Fibroblast of skin of right quadriceps (primary cell): ENCODE measurements around the gene ITPKC.
A peak's percentile ranks its signal among the peaks of the same experiment; 100 is the strongest.

Source experiments
- DNase-seq: peaks from one replicate; pipeline ENCODE4 v3.0.0-alpha.2; 2013

ITPKC gene

GRCh38 chr19:40690693-40691420 lies 26.1 kb upstream of the ITPKC start:
- peak; percentile 91 for DNase-seq

GRCh38 chr19:40691421-40692211 lies 25.3 kb upstream of the ITPKC start:
- DNase-seq: peak; percentile 14

- DNase-seq: no peak
Observed at GRCh38 chr19:40692212-40692551, 24.7 kb upstream of the ITPKC start.

- no peak for DNase-seq
Observed at GRCh38 chr19:40693150-40693788, 23.6 kb upstream of the ITPKC start.

GRCh38 chr19:40693896-40694295 lies 23.0 kb upstream of the ITPKC start:
- no peak for DNase-seq

- DNase-seq: no peak
Observed at GRCh38 chr19:40695881-40696280, 21.0 kb upstream of the ITPKC start.

GRCh38 chr19:40697007-40697406 lies 19.9 kb upstream of the ITPKC start:
- DNase-seq: no peak

GRCh38 chr19:40700083-40700482 lies 16.8 kb upstream of the ITPKC start:
- no peak for DNase-seq

GRCh38 chr19:40701758-40702157 lies 15.2 kb upstream of the ITPKC start:
- DNase-seq: no peak

GRCh38 chr19:40702337-40703012 lies 14.4 kb upstream of the ITPKC start:
- peak; percentile 20 for DNase-seq

GRCh38 chr19:40703029-40703755 lies 13.7 kb upstream of the ITPKC start:
- DNase-seq: no peak

- no peak for DNase-seq
Observed at GRCh38 chr19:40704491-40705361, 12.2 kb upstream of the ITPKC start.

- no peak for DNase-seq
Observed at GRCh38 chr19:40705362-40705651, 11.6 kb upstream of the ITPKC start.

GRCh38 chr19:40705950-40706619 lies 10.8 kb upstream of the ITPKC start:
- no peak for DNase-seq

- DNase-seq: no peak
Observed at GRCh38 chr19:40707615-40708014, 9.3 kb upstream of the ITPKC start.

- no peak for DNase-seq
Observed at GRCh38 chr19:40709817-40710216, 7.1 kb upstream of the ITPKC start.

GRCh38 chr19:40713939-40714338 lies 3.0 kb upstream of the ITPKC start:
- no peak for DNase-seq

GRCh38 chr19:40714441-40715299 lies 2.2 kb upstream of the ITPKC start:
- DNase-seq: peak; percentile 93

GRCh38 chr19:40716031-40716481 lies 856 bp upstream of the ITPKC start:
- no peak for DNase-seq

GRCh38 chr19:40717325-40717879 lies 490 bp downstream of the ITPKC start:
- DNase-seq: no peak
